GM19324 (cell line): ENCODE measurements around the gene PTCD1.
"Not testable (repeated sequence)": the region's sequence is repeated elsewhere in the genome, so short reads cannot be mapped to it uniquely, and the experiment has no call there.

Experiments
- ATAC-seq: cut with Tn5 transposase; IDR thresholded peaks from one replicate; pipeline ENCODE4 v1.9.1; 2021; ENCODE audit warnings: mild to moderate bottlenecking, moderate library complexity; ENCODE audit not compliant: unreplicated experiment, low FRiP score

PTCD1 gene

DNA sequence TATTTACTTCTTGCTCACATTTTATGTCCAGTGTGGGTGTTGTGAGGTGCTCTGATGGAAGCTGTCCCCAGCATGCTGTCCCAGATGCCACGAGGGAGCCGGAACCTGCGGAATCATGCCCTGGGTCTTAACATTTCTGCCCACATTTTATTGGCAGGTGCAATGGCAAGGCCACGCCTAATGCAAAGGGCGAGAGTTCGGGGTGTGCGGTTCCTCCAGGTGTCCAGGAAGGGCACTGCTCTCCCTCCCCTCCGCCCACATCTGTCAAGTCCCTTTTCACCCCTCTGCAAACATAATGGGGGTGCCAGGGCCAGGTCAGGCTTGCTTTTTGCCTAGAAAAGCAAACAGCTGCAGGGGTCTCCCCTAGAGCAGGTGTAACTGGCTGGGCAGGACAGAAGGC is 46.6 kb downstream of the PTCD1 start:
- ATAC-seq: no peak

DNA sequence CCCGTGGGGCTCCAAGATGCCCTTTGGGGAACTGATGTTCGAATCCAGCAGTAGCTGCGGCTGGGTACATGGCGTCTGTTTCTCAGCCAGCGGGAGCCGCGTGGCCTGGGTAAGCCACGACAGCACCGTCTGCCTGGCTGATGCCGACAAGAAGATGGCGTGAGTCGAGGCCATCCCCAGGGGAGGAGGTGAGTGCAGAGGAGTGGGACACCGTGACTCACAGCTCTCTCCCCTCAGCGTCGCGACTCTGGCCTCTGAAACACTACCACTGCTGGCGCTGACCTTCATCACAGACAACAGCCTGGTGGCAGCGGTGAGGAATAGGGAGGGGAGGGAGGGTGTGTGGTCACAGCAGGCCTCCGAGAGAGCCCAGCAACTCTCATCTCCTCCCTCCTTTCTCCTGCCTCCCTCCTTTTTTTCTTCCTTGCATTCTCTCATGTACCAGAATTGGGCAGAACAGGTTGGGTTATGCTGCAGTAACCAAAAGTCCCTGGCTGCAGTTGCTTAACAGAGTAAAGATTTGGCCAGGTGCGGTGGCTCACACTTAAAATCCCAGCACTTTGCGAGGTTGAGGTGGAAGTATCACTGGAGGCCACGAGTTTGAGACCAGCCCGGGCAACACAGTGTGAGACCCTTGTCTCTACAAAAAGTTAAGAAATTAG is 47.5 kb downstream of the PTCD1 start:
- ATAC-seq: no peak

DNA sequence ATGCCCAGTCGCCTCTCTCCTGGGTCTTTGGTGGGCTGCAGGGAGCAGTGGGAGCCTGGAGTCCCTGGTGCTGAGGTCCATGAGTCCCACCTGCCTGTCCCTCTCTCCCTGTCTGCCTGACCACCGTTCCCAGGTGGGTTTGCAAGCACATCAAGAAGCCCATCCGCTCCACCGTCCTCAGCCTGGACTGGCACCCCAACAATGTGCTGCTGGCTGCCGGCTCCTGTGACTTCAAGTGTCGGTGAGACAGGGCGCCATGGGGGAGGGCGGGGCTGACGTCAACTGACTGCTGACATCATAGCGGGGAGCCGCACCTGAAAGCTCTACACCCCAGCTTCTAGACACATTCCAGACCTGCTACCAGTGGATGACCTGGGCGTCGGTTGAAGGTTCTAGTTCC is 48.8 kb downstream of the PTCD1 start:
- no peak for ATAC-seq

DNA sequence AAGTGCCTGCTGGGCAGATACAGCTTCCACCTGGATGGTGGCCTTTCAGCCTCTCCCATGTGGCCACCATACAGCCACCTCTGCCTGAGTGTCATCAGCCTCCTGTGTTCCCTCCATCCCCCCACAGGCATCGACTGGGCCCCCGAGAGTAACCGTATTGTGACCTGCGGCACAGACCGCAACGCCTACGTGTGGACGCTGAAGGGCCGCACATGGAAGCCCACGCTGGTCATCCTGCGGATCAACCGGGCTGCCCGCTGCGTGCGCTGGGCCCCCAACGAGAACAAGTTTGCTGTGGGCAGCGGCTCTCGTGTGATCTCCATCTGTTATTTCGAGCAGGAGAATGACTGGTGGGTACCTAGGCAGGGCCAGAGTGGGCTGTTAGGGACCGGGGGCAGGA is 50.7 kb downstream of the PTCD1 start:
- ATAC-seq: no peak

DNA sequence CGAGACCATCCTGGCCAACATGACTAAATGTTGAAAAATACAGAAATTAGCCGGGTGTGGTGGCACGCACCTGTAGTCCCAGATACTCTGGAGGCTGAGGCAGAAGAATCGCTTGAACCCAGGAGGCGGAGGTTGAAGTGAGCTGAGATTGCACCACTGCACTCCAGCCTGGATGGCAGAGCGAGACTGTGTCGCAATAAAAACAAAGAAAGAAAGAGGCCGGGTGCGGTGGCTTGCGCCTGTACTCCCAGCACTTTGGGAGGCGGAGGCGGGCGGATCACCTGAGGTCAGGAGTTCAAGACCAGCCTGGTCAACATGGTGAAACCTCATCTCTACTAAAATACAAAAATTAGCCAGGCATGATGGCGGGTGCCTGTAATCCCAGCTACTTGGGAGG is 51.4 kb downstream of the PTCD1 start:
- not testable (repeated sequence) for ATAC-seq

DNA sequence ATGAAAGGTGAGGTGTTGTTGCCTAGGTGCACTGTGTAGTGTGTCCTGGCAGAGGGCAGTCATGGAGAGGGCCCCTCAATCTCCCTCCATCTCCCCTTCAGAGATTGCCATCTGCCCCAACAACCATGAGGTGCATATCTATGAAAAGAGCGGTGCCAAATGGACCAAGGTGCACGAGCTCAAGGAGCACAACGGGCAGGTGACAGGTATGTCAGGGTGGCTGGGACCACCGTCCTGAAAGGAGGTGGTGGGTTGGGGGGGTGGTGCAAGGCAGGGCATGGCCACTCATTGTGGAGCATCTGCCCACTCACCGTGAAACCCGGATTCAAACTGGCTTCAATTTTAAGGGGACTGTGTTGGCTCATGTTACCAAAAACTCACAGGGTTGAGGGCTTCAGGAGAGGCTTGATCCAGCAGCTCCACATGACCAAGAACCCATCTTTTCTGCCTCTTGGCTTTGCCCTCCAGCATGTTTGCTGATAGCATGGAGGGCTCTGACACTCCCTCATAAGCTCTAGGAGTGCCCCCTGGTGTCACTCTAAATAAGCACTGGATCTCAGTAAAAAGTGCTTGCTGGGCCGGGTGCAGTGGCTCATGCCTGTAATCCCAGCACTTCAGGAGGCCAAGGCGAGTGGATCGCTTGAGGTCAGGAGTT is 51.9 kb downstream of the PTCD1 start:
- no peak for ATAC-seq

DNA sequence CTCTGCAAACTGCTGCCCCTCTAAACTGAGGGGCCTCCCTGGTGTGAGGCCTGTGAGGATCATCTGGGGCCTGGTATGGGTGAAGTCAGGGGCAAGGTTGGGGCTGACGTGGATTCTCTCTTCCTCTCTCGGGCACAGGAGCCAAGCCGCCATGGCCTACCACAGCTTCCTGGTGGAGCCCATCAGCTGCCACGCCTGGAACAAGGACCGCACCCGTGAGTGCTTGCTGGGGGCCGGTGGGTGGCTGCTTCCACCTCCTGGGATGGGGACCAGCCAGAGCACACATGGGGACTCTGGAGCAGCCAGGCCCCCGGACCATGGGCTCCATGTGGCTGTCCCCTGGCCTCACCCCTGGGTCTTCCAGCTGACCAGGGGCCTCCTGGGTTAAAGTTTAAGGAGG is 53.0 kb downstream of the PTCD1 start:
- no peak for ATAC-seq

DNA sequence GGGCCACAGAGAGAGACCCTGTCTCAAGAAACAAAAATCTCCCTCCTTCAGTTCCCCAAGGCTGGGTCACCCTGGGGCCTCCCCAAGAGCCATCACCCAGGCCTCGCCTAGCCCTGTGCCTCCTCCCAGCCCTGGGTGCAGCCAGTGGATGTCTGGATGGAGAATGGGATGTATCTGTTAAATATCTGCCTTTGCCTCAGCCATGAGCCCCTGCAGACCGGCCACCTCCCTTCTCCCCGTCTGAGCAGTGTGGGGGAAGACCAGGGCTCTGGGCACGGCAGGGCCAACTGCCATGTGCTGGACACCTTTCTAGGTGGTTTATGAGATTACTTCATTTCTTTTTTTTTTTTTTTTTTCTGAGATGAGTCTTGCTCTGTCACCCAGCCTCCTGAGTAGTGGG is 54.1 kb downstream of the PTCD1 start:
- no peak for ATAC-seq

DNA sequence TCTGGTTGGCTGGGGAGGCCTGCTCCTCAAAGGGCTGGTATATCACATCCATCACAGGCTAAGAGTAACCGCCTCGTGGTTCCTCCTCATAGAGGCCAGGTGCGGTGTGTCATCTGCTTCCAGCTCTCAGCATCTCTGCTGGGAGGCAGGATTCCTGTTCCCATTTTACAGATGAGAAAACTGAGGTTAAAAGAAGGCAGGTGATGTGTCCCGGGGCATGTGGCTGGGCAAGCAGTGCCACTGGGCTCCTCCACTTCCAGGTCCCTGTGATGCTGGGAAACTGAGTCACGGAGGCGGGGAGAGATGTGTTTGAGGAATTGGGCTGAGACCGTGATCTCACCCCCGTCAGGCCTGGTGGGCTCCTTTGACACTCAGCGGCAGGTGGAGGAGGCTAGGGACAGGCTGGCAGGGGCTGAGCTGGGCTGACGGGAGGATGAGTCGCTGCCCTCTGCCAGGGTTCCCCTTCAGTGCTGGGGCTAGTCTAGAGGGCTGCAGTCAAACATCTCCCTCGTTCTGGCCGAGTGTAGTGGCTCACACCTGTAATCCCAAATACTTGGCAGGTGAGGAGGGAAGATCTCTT is 54.7 kb downstream of the PTCD1 start:
- no peak for ATAC-seq

DNA sequence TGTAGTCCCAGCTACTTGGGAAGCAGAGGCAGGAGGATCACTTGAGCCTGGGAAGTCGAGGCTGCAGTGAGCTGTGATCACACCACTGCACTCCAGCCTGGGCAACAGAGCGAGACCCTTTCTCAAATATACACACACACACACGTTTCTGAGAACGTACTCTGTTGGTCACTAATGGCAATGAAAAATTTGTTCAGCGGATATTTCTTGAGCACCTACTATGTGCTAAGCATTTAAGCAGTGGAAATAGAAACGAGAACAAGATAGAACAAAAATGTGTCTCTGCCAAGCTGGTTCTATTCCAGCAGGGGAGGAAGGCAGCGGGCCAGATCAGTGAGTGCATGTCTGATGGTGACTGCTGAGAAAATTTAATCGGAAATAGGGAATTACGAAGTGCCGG is 55.4 kb downstream of the PTCD1 start:
- ATAC-seq: no peak

DNA sequence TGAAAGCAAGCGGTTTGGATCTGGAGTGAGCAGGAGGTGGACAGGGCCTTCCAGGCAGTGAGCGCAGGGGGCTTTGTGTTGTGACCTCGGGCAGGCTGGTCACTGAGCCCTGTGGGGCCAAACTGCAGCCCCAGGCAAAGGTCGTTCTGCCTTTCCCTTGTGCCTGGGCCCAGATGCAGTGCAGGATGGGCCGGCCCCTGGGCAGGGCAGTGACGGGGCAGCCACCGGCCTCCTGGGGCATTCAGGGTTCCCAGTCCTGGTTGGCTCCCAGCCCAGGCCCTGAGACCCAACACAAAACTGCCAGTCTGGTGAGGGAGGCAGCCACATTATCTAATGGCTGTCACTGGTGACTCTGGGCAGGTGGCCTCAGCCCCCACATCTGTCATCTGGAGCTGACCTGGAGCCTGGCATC is 56.9 kb downstream of the PTCD1 start:
- ATAC-seq: no peak

DNA sequence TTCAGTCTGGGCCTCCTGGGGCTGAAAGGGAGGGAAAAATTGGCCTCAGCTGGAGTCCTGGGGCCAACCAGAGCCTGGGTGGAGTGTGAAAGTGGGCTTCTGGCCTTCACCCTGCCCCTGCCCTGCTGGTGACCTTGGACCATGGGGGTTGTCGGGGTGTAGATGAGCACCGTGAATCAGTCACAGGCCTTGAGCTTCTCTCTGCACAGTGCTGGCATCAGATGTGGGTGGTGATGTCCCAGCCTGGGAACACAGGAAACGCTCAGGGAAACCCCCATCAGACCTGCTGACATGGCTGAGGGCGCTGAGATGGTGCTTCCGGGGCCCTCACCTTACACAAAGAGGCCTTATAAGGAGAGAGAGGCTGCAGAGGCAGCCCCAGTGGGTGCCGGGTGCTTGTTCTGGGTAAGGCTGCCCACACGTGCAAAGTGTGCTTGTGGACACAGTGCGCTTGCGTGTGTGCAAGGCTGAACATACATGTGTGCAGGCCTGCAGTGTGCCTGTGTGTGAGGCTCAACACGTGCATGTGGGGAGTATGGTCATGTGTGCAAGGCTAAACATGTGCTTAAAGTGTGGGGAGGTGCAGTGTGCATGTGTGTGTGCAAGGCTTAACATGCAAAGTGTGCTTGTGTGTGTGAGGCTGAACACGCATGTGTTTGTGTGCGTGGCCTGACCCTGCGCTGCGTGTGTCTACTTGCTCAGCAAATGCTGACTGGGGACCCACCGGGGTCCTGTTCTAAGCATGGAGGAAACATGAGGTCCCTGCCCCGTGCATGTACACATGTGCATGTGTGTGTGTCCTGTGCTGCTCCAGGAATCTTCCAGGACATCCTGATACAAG is 57.6 kb downstream of the PTCD1 start:
- ATAC-seq: peak; percentile 65

DNA sequence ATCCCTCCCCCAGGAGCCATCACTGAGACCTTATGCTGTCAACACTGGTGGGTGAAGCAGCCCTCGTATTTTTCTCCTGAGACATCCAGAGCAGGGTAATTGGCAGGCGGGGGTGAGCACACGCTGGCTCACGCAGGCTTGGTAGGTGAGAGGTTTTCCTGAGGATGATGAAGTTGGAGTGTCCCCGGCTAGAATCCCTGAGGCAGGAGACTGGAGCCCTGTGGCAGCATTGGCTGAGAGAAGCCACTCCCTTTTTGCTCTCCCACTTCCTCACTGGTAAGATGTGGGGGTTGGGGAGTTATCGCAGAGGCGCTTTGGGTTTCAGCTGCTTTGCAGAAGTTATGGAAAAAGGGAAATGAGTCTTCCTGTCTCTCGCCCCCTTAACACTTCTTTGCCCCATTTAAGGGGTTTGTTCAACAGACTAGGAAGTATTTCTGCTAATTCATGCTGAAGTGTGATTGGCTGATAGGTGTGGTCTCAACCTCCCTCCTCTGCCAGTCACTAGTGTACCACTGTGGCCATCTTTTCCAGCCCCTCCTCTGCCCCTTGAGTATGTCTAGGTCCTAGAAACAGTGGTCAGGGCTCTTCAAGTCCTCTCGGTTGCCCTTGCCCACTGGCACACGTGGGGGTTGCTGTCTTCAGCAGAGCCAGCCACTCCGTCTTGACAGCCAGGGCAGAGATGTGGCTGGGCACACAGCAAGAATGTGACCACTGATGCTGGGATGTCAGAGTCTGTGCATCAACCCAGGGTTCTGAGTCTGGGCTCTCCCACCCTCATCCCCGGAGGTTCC is 58.4 kb downstream of the PTCD1 start:
- ATAC-seq: peak; percentile 35

DNA sequence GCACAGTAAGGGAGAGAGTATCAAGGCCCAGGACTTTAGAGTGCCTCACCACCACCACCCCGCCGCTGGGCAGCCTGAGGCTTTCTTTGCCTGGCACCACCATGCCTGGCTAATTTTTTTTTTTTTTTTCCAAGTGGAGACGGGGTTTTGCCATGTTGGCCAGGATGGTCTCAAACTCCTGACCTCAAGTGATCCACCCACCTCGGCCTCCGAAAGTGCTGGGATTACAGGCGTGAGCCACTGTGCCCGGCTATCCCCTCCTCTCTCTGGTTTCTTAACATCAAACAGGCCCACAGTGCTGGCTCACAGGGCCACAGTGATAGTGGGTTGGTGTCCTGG is 58.9 kb downstream of the PTCD1 start:
- peak; percentile 7 for ATAC-seq

DNA sequence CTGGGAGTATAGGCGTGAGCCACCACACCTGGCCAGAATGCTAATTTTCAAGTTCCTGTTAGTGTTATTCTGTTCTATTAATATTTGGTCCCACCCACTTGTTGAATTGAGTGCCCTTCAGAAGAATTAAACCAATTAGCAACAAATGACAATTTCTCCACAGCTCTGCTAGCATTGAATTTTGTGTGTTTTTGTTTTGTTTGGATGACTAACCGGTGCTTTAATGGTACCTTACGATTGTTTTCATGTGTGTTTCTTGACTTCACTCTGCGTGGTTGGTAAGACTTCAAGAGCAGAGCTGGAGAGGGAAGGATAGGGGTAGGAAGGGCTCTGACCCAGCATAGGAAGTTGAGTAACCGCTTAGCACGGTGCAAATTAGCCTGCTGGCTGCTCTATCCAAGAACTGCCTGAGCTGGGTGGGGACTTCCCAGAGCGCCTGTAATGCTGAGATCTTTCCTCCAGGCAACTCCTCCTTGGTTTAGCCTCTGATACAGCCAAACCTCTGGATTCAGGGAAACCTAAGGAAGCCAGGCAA is 59.5 kb downstream of the PTCD1 start:
- ATAC-seq: no peak

DNA sequence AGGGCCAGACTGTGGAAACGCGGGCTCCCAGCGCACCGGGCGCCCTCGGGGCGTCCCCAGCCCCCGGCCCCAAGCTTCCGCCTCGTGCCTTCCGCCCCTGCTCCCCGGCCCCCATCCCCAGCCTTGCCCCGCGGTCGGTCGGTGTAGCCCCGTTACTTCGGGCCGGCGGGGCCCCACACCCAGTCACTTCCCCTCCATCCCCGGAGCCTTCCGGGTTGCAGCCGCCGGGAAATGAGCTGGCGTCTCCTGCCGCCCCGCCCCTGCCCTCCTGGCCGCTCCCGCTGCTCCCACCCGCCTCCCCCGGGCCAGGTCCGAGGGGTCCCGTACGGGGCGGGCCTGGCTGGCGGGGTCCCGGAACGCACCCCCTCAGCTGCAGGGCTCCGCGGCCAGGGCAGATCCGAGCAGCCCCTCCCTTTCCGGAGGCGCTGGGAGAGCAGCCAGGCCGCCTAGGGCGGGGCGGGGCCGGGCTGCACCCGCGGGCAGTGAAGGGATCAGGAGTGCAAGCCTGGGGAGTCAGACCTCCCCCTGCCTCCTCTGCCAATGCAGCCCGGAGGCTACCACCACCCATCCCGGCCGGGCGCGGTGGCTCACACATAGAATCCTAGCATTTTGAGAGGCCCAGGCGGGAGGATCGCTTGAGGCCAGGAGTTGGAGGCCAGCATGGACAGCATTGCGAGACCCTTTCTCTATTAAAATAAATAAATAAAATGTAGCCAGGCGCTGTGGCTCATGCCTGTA is 63.4 kb downstream of the PTCD1 start:
- ATAC-seq: peak; percentile 48

DNA sequence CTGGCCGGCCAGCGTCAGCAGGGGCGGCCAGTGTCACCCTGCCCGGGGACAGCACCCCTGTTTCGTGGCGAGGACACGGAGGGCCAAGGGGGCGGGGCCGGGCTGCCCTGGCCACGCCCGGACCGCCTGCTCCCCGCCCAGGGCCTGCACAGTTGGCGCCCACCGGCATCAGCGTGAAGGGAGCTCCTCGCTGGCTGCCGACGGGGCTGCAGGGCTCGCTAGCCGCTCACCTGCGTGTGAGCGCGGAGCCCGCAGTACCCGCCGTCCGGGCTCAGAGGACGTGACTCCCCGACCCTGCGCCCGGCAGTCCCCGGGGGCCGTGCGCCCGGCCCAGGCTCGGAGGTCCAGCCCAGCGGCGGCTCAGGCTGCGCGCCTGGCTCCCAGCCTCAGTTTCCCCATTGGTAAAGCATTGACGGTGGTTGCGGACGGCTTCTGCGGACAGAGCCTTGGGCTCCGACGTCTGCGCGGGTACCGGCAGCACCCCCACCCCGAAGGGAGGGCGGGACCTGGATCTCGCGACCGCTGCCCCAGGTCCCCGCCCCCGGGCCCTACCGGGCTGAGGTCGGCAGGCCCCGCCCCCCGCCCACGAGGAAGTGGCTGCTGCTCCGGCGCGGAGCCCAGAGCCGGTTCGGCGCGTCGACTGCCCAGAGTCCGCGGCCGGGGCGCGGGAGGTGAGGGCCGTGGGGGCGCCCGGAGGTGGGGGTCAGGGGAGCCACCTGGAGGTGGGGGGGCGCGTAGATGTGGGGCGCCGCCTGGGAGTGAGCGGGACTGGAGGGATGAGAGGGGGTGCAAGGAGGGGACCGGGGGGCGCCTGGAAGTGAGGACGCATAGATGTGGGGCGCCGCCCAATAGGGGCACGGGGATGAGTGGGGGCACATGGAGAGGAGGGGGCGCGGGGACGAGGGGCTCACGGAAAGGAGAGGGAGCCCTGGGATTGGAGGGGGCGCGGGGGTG is 64.2 kb downstream of the PTCD1 start, which contains the start of gene ARPC1B:
ARPC1B (plus strand) TSS at position 620 of the 954 bp plus-strand sequence. CDS start 10,985 bp downstream, outside the sequence.
- ATAC-seq: peak; percentile 65
